HepG2 (cell line): ENCODE measurements around the gene GPX2. TPM values are rescaled to one million over a fixed set of nuclear protein-coding genes. Genes with fewer than 3 reads are reported as not detected.

ENCODE experiments used
- ATF7 ChIP-seq, 2 experiments: fragments of 450-650 bp in 1 of 2; sonication (generic) in 1 of 2; formaldehyde crosslinking in 1 of 2; IDR thresholded peaks; 2 replicates each; pipeline versions ENCODE4 v1.4.0 to v1.6.1; 2016 to 2020; ENCODE audit warnings: antibody characterized with exemption in 1 of 2, mild to moderate bottlenecking in 1 of 2, missing genetic modification reagents in 1 of 2
- KDM4B ChIP-seq: sonication (generic); formaldehyde crosslinking; IDR thresholded peaks from 2 replicates; pipeline ENCODE4 v1.4.0; 2020; ENCODE audit warnings: missing genetic modification reagents
- MAZ ChIP-seq, 2 experiments: sonication (generic) in 1 of 2; formaldehyde crosslinking in 1 of 2; IDR thresholded peaks; 2 replicates each; pipeline versions ENCODE4 v1.5.0 to v1.6.1; 2012 to 2020; ENCODE audit warnings: low read depth in 2 of 2, mild to moderate bottlenecking in 2 of 2, borderline replicate concordance in 1 of 2, improper control_type of control experiment in 1 of 2, low read length in 1 of 2, missing genetic modification reagents in 1 of 2, moderate library complexity in 1 of 2
- NFYB ChIP-seq: sonication (generic); formaldehyde crosslinking; IDR thresholded peaks from 2 replicates; pipeline ENCODE4 v1.4.0; 2020; ENCODE audit warnings: missing genetic modification reagents
- PCBP1 ChIP-seq: fragments of 200-400 bp; formaldehyde crosslinking; IDR thresholded peaks from 2 replicates; pipeline ENCODE4 v1.6.1; 2017; ENCODE audit warnings: mild to moderate bottlenecking, low read depth, low read length, borderline replicate concordance
- PTBP1 ChIP-seq: fragments of 200-400 bp; formaldehyde crosslinking; IDR thresholded peaks from 2 replicates; pipeline ENCODE4 v1.6.1; 2018; ENCODE audit warnings: low read length, low read depth; ENCODE audit not compliant: poor library complexity, severe bottlenecking
- SMAD9 ChIP-seq: sonication (generic); formaldehyde crosslinking; IDR thresholded peaks from 2 replicates; pipeline ENCODE4 v1.5.1; 2020; ENCODE audit warnings: mild to moderate bottlenecking, missing genetic modification reagents
- SPEN ChIP-seq: sonication (generic); formaldehyde crosslinking; IDR thresholded peaks from 2 replicates; pipeline ENCODE4 v1.5.1; 2020; ENCODE audit warnings: low read depth, mild to moderate bottlenecking, missing genetic modification reagents
- TCF7L2 ChIP-seq: IDR thresholded peaks from 2 replicates; pipeline ENCODE4 v1.6.1; 2011; ENCODE audit warnings: mild to moderate bottlenecking, low read depth, low read length, moderate library complexity
- WIZ ChIP-seq: sonication (generic); formaldehyde crosslinking; IDR thresholded peaks from 2 replicates; pipeline ENCODE4 v1.5.1; 2020; ENCODE audit warnings: mild to moderate bottlenecking, missing genetic modification reagents
- ZMYM2 ChIP-seq: sonication (generic); formaldehyde crosslinking; IDR thresholded peaks from 2 replicates; pipeline ENCODE4 v1.8.0; 2022; ENCODE audit warnings: mild to moderate bottlenecking, missing genetic modification reagents
- ZNF274 ChIP-seq: sonication (generic); formaldehyde crosslinking; IDR thresholded peaks from 2 replicates; pipeline ENCODE4 v1.5.1; 2020; ENCODE audit warnings: mild to moderate bottlenecking, missing genetic modification reagents
- ZNF614 ChIP-seq: IDR thresholded peaks from 2 replicates; pipeline ENCODE4 v1.6.1; 2018; ENCODE audit warnings: missing biosample characterization, missing genetic modification reagents, inconsistent platforms, borderline replicate concordance
- polyA plus RNA-seq, 8 experiments: library from polyadenylated mRNA; depleted of rRNA in 3 of 8; stranded (reverse) in 7 of 8; unstranded in 1 of 8; fragments of >200 nt; fragmentation: Illumina TruSeq in 4 of 8; extraction: Trizol in 4 of 8; gene quantifications; 2 replicates each; pipeline versions ENCODE4 v1.2.1 to v1.2.3, GENCODE V29; 2011 to 2016; ENCODE audit warnings: low read depth in 4 of 8, missing spikeins in 1 of 8, mixed read lengths in 1 of 8; ENCODE audit not compliant: insufficient read depth in 1 of 8
- total RNA-seq, 5 experiments: library from RNA; depleted of rRNA; stranded (reverse); fragments of >200 nt; fragmentation: Illumina TruSeq; extraction: Trizol; gene quantifications; 2 replicates each; pipeline ENCODE4 v1.2.3, GENCODE V29; 2016; ENCODE audit warnings: low read depth in 1 of 5
- TF ChIP-seq, protein P1 (sequence below): sonication (generic); formaldehyde crosslinking; IDR thresholded peaks from 2 replicates; pipeline ENCODE4 v1.4.0; 2020; ENCODE audit warnings: missing genetic modification reagents
- TF ChIP-seq, protein P2 (sequence below), 2 experiments: sonication (generic) in 1 of 2; formaldehyde crosslinking in 1 of 2; IDR thresholded peaks; 2 replicates each; pipeline versions ENCODE4 v1.4.0 to v1.6.1; 2016 to 2020; ENCODE audit warnings: borderline replicate concordance in 1 of 2, low read depth in 1 of 2, mild to moderate bottlenecking in 1 of 2, missing genetic modification reagents in 1 of 2
- TF ChIP-seq, protein P3 (sequence below): sonication (generic); formaldehyde crosslinking; IDR thresholded peaks from 2 replicates; pipeline ENCODE4 v1.4.0; 2020; ENCODE audit warnings: missing genetic modification reagents
- TF ChIP-seq, protein P4 (sequence below): sonication (generic); formaldehyde crosslinking; IDR thresholded peaks from 2 replicates; pipeline ENCODE4 v1.4.0; 2020; ENCODE audit warnings: missing genetic modification reagents

Gene GPX2
- total and polyA plus RNA-seq, 2 of the 13 experiments (the other 11 are each of a cell fraction or from before 2014, with no cell fraction given), result 526 to 674 TPM

DNA sequence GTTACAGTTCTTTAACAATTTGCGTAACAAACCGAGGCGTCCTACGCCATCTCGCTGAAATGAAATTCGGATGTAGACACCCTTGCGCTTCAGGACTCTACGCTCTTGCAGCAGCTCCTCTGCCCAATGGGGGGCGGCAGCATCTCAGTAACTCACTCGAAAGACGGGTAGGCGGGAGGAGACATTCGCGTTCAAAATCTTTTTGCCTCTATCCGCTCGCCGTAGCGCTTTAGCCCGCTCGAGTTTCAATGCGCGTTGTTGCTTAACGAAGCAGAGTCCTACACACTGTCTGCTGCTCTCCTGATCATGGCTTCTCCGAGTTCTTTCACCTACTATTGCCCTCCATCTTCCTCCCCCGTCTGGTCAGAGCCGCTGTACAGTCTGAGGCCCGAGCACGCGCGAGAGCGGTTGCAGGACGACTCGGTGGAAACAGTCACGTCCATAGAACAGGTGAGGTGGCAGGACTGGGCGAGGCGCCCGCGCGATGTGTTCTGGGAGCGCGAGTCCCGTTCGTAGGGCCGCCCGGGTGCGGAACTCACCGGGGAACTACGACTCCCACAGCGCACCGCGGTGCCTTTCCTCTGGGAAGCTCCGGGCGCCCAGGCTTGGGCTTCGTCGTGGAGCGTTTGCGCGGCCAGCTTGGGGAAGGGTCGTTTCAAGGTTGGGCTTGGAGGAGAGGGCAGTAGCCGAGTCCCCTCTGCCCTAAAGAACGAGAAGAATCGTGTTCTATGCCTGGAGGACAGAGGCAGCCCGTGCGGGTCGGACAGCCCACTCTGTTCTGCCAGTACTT is 44.3 kb upstream of the GPX2 start, which contains the start of gene FNTB (continued):
- TF ChIP-seq PCBP1 (0 out of 2 replicates have a peak, but pooled peaks have one; percentile 81), NFYB (peak; percentile 41; the same call in 1 of the 2 replicates), MAZ (IDR thresholded peaks at IDR 0.05; ENCODE audit: borderline replicate concordance, low read depth, low read length) (no peak), MAZ (CRISPR knock-in tag; IDR thresholded peaks at IDR 0.05; ENCODE audit: low read depth) (peak; percentile 59; the same call in 1 of the 2 replicates), KDM4B (CRISPR knock-in tag) (no peak), SPEN (CRISPR knock-in tag) (no peak; the same call in 1 of the 2 replicates), TCF7L2 (no peak), WIZ (no peak), ZNF274 (CRISPR knock-in tag) (peak; percentile 85), ZNF614 (peak; percentile 49; the same call in 1 of the 2 replicates), SMAD9 (0 out of 2 replicates have a peak, but pooled peaks have one; percentile 34), ZMYM2 (CRISPR knock-in tag) (peak; percentile 44; the same call in 1 of the 2 replicates), ATF7 (IDR thresholded peaks at IDR 0.05) (no peak), ATF7 (CRISPR knock-in tag; IDR thresholded peaks at IDR 0.05) (no peak), PTBP1 (no peak)
- TF ChIP-seq, protein P1, sequence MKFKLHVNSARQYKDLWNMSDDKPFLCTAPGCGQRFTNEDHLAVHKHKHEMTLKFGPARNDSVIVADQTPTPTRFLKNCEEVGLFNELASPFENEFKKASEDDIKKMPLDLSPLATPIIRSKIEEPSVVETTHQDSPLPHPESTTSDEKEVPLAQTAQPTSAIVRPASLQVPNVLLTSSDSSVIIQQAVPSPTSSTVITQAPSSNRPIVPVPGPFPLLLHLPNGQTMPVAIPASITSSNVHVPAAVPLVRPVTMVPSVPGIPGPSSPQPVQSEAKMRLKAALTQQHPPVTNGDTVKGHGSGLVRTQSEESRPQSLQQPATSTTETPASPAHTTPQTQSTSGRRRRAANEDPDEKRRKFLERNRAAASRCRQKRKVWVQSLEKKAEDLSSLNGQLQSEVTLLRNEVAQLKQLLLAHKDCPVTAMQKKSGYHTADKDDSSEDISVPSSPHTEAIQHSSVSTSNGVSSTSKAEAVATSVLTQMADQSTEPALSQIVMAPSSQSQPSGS (CRISPR knock-in tag), result peak; percentile 49; the same call in 1 of the 2 replicates
- TF ChIP-seq, protein P2, sequence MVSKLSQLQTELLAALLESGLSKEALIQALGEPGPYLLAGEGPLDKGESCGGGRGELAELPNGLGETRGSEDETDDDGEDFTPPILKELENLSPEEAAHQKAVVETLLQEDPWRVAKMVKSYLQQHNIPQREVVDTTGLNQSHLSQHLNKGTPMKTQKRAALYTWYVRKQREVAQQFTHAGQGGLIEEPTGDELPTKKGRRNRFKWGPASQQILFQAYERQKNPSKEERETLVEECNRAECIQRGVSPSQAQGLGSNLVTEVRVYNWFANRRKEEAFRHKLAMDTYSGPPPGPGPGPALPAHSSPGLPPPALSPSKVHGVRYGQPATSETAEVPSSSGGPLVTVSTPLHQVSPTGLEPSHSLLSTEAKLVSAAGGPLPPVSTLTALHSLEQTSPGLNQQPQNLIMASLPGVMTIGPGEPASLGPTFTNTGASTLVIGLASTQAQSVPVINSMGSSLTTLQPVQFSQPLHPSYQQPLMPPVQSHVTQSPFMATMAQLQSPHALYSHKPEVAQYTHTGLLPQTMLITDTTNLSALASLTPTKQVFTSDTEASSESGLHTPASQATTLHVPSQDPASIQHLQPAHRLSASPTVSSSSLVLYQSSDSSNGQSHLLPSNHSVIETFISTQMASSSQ (IDR thresholded peaks at IDR 0.05; ENCODE audit: low read depth), result no peak
- TF ChIP-seq, protein P2 (CRISPR knock-in tag; IDR thresholded peaks at IDR 0.05; ENCODE audit: borderline replicate concordance), result peak; percentile 78; the same call in 1 of the 2 replicates
- TF ChIP-seq, protein P3, sequence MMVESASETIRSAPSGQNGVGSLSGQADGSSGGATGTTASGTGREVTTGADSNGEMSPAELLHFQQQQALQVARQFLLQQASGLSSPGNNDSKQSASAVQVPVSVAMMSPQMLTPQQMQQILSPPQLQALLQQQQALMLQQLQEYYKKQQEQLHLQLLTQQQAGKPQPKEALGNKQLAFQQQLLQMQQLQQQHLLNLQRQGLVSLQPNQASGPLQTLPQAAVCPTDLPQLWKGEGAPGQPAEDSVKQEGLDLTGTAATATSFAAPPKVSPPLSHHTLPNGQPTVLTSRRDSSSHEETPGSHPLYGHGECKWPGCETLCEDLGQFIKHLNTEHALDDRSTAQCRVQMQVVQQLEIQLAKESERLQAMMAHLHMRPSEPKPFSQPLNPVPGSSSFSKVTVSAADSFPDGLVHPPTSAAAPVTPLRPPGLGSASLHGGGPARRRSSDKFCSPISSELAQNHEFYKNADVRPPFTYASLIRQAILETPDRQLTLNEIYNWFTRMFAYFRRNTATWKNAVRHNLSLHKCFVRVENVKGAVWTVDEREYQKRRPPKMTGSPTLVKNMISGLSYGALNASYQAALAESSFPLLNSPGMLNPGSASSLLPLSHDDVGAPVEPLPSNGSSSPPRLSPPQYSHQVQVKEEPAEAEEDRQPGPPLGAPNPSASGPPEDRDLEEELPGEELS (CRISPR knock-in tag), result no peak; the same call in 1 of the 2 replicates
- TF ChIP-seq, protein P4, sequence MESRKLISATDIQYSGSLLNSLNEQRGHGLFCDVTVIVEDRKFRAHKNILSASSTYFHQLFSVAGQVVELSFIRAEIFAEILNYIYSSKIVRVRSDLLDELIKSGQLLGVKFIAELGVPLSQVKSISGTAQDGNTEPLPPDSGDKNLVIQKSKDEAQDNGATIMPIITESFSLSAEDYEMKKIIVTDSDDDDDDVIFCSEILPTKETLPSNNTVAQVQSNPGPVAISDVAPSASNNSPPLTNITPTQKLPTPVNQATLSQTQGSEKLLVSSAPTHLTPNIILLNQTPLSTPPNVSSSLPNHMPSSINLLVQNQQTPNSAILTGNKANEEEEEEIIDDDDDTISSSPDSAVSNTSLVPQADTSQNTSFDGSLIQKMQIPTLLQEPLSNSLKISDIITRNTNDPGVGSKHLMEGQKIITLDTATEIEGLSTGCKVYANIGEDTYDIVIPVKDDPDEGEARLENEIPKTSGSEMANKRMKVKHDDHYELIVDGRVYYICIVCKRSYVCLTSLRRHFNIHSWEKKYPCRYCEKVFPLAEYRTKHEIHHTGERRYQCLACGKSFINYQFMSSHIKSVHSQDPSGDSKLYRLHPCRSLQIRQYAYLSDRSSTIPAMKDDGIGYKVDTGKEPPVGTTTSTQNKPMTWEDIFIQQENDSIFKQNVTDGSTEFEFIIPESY (CRISPR knock-in tag), result no peak; the same call in 1 of the 2 replicates
